Measurements from ENCODE around the gene SLC66A2. TPM values are rescaled to one million over a fixed set of nuclear protein-coding genes. Genes with fewer than 3 reads are reported as not detected.

SLC66A2 gene
- total RNA-seq, 2 donors from 2014 or later = 39.1 to 51.2 TPM

GRCh38 chr18:79923896-79924585, 27.4 kb downstream of the SLC66A2 start:
- Histone ChIP-seq H3K36me3 (peaks cover 6% of the 10 kb centered on the region), H3K4me3 (no peak overlapping the region), H3K27ac (no peak overlapping the region), H3K4me1 (ENCODE audit: control insufficient read depth in 1 of 2, low read depth in 2 of 2) (peaks cover 0 to 6% of the 10 kb centered on the region in 2 donors), H3K9me3 (peaks cover 2% of the 10 kb centered on the region), H3K27me3 (replicated peaks; ENCODE audit: insufficient read depth) (no peaks in the 10 kb centered on the region)
- ATAC-seq (ENCODE audit: insufficient number of reproducible peaks, low FRiP score, low read depth) = no peak
- no peak for TF ChIP-seq CTCF (IDR thresholded peaks at IDR 0.05)
- DNase-seq (ENCODE audit: low spot score) = no peak

- Histone ChIP-seq H3K9me3 (no peaks in the 10 kb centered on the region), H3K36me3 (peaks cover 11% of the 10 kb centered on the region), H3K27me3 (replicated peaks; ENCODE audit: insufficient read depth) (no peaks in the 10 kb centered on the region), H3K4me3 (no peak overlapping the region), H3K4me1 (ENCODE audit: control insufficient read depth in 1 of 2, low read depth in 2 of 2) (peaks cover 0 to 6% of the 10 kb centered on the region in 2 donors), H3K27ac (no peak overlapping the region)
- DNase-seq (ENCODE audit: low spot score) = no peak
- no peak for ATAC-seq (ENCODE audit: insufficient number of reproducible peaks, low FRiP score, low read depth)
- no peak for TF ChIP-seq CTCF (IDR thresholded peaks at IDR 0.05)
Measured at GRCh38 chr18:79922971-79923411, 28.5 kb downstream of the SLC66A2 start.

- Histone ChIP-seq H3K4me1 (ENCODE audit: control insufficient read depth in 1 of 2, low read depth in 2 of 2) (peaks cover 0 to 6% of the 10 kb centered on the region in 2 donors), H3K27ac (no peak overlapping the region), H3K9me3 (no peaks in the 10 kb centered on the region), H3K36me3 (peaks cover 9% of the 10 kb centered on the region), H3K4me3 (no peak overlapping the region), H3K27me3 (replicated peaks; ENCODE audit: insufficient read depth) (no peaks in the 10 kb centered on the region)
- no peak for DNase-seq (ENCODE audit: low spot score)
- no peak for ATAC-seq (ENCODE audit: insufficient number of reproducible peaks, low FRiP score, low read depth)
- TF ChIP-seq CTCF (IDR thresholded peaks at IDR 0.05) = no peak
Measured at GRCh38 chr18:79921984-79922965, 29.2 kb downstream of the SLC66A2 start.

GRCh38 chr18:79919089-79919488, 32.4 kb downstream of the SLC66A2 start:
- no peak for DNase-seq (ENCODE audit: low spot score)
- TF ChIP-seq CTCF (IDR thresholded peaks at IDR 0.05) = no peak
- H3K36me3 ChIP-seq = peaks cover 21% of the 10 kb centered on the region

GRCh38 chr18:79918615-79919011, 32.8 kb downstream of the SLC66A2 start:
- no peak for ATAC-seq (ENCODE audit: insufficient number of reproducible peaks, low FRiP score, low read depth)
- DNase-seq (ENCODE audit: low spot score) = no peak
- peaks cover 21% of the 10 kb centered on the region for H3K36me3 ChIP-seq

More at GRCh38 chr18:79919089-79919488, 32.4 kb downstream of the SLC66A2 start:
- Histone ChIP-seq H3K4me3 (no peak overlapping the region), H3K27me3 (replicated peaks; ENCODE audit: insufficient read depth) (no peaks in the 10 kb centered on the region), H3K9me3 (no peaks in the 10 kb centered on the region), H3K4me1 (ENCODE audit: control insufficient read depth in 1 of 2, low read depth in 2 of 2) (no peaks in the 10 kb centered on the region), H3K27ac (no peak overlapping the region)
- ATAC-seq (ENCODE audit: insufficient number of reproducible peaks, low FRiP score, low read depth) = no peak

More at GRCh38 chr18:79918615-79919011, 32.8 kb downstream of the SLC66A2 start:
- Histone ChIP-seq H3K9me3 (no peaks in the 10 kb centered on the region), H3K4me3 (no peak overlapping the region), H3K4me1 (ENCODE audit: control insufficient read depth in 1 of 2, low read depth in 2 of 2) (no peaks in the 10 kb centered on the region), H3K27ac (no peak overlapping the region), H3K27me3 (replicated peaks; ENCODE audit: insufficient read depth) (no peaks in the 10 kb centered on the region)
- TF ChIP-seq CTCF (IDR thresholded peaks at IDR 0.05) = no peak

All from thoracic aorta (tissue), 2 donors.